ENCODE data around the gene FNBP1L. TPM values are rescaled to one million over a fixed set of nuclear protein-coding genes. Genes with fewer than 3 reads are reported as not detected.

Gene FNBP1L
- total and polyA plus RNA-seq, 2 experiments from 2014 or later, result 56.3 to 132 TPM

- TF ChIP-seq, protein P1, sequence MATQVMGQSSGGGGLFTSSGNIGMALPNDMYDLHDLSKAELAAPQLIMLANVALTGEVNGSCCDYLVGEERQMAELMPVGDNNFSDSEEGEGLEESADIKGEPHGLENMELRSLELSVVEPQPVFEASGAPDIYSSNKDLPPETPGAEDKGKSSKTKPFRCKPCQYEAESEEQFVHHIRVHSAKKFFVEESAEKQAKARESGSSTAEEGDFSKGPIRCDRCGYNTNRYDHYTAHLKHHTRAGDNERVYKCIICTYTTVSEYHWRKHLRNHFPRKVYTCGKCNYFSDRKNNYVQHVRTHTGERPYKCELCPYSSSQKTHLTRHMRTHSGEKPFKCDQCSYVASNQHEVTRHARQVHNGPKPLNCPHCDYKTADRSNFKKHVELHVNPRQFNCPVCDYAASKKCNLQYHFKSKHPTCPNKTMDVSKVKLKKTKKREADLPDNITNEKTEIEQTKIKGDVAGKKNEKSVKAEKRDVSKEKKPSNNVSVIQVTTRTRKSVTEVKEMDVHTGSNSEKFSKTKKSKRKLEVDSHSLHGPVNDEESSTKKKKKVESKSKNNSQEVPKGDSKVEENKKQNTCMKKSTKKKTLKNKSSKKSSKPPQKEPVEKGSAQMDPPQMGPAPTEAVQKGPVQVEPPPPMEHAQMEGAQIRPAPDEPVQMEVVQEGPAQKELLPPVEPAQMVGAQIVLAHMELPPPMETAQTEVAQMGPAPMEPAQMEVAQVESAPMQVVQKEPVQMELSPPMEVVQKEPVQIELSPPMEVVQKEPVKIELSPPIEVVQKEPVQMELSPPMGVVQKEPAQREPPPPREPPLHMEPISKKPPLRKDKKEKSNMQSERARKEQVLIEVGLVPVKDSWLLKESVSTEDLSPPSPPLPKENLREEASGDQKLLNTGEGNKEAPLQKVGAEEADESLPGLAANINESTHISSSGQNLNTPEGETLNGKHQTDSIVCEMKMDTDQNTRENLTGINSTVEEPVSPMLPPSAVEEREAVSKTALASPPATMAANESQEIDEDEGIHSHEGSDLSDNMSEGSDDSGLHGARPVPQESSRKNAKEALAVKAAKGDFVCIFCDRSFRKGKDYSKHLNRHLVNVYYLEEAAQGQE (IDR thresholded peaks at IDR 0.05; ENCODE audit: unreplicated experiment), result no peak
- no peak for TF ChIP-seq JUNB (IDR thresholded peaks at IDR 0.05; ENCODE audit: unreplicated experiment)
- TF ChIP-seq ETS1 (IDR thresholded peaks at IDR 0.05), result no peak
Measured at GRCh38 chr1:93488207-93488606, 40.3 kb downstream of the FNBP1L start (continued).

DNA sequence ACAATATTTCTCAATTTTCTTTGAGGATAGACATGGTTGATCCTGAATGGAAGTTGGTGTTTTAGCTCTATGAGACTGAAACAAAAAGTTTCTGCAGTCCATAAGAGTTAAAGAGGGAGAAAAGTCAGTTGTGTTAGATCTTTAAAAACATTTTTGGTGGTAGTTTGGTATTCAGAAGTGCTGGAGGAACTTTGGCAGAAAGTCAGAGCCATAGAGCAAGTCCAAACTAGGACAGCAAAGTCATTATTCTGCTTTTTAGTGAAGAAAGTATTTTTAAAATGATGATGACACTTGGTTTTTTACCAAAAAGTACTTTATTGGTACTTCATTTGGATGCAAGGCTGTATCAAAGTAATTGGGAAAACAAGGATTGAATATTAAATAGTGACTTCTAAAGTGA lies 41.8 kb downstream of the FNBP1L start:
- H2AFZ ChIP-seq, result no peak overlapping the region
- no peak for DNase-seq (ENCODE audit: low spot score)
- no peaks in the 10 kb centered on the region for H3K36me3 ChIP-seq (ENCODE audit: insufficient read depth)
- TF ChIP-seq ZNF462 (CRISPR knock-in tag; IDR thresholded peaks at IDR 0.05), result no peak
- TF ChIP-seq EZH2phosphoT487 (IDR thresholded peaks at IDR 0.05; ENCODE audit: unreplicated experiment), result no peak
- no peak for TF ChIP-seq STAT1 (IDR thresholded peaks at IDR 0.05; ENCODE audit: unreplicated experiment)
- Mint-ChIP-seq H3K4me3 (no peak overlapping the region), H3K36me3 (ENCODE audit: low read depth) (peaks cover 8% of the 10 kb centered on the region), H3K27ac (no peak overlapping the region; the same call in 1 of the 2 replicates), H3K27me3 (ENCODE audit: insufficient read depth, low read depth, poor library complexity) (no peaks in the 10 kb centered on the region), H3K9me3 (no peaks in the 10 kb centered on the region; the same call in 2 of the 3 replicates), H3K4me1 (peaks cover 37% of the 10 kb centered on the region; the same call in 2 of the 3 replicates)
- H3K4me3 ChIP-seq, result no peak overlapping the region
- no peak overlapping the region for H3K27ac ChIP-seq (ENCODE audit: low read depth)
- no peak for ATAC-seq
- peaks cover 100% of the 10 kb centered on the region for H3K79me2 ChIP-seq (replicated peaks; ENCODE audit: insufficient read depth)
- peaks cover 13% of the 10 kb centered on the region for H3K4me1 ChIP-seq (ENCODE audit: insufficient read depth)
- peaks cover 62% of the 10 kb centered on the region for H4K20me1 ChIP-seq (replicated peaks; ENCODE audit: insufficient read depth)
- no peaks in the 10 kb centered on the region for H3F3A ChIP-seq (replicated peaks; ENCODE audit: low read depth)
- no peaks in the 10 kb centered on the region for H3K27me3 ChIP-seq (ENCODE audit: insufficient read depth)
- H3K9me2 ChIP-seq (ENCODE audit: insufficient read depth), result no peaks in the 10 kb centered on the region
- H3K4me2 ChIP-seq, result no peak overlapping the region
